ENCODE data around the gene TJP3.
"Not testable (repeated sequence)": the region's sequence is repeated elsewhere in the genome, so short reads cannot be mapped to it uniquely, and the experiment has no call there.

TJP3 gene

DNA sequence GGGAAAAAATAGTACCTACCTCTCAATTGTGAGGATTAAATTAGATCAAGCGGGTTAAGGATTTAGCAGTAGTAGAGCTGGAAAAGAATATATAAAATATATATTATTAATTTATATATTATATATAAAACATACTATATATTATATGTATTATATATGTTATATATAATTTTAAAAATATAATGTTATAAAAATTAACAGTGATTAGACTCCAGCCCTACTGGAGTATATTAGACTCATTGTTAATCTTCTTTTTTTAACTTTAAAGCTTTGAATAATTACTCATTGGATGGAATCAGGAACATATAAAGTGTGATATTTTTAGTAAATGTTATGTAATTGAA lies 53.9 kb downstream of the TJP3 start:
- no peak for DNase-seq (ENCODE audit: low spot score)
- Histone ChIP-seq H3K4me3 (peak overlapping the region; percentile 97), H3K27ac (peak overlapping the region; percentile 95 to 98)
- TF ChIP-seq, protein P1, sequence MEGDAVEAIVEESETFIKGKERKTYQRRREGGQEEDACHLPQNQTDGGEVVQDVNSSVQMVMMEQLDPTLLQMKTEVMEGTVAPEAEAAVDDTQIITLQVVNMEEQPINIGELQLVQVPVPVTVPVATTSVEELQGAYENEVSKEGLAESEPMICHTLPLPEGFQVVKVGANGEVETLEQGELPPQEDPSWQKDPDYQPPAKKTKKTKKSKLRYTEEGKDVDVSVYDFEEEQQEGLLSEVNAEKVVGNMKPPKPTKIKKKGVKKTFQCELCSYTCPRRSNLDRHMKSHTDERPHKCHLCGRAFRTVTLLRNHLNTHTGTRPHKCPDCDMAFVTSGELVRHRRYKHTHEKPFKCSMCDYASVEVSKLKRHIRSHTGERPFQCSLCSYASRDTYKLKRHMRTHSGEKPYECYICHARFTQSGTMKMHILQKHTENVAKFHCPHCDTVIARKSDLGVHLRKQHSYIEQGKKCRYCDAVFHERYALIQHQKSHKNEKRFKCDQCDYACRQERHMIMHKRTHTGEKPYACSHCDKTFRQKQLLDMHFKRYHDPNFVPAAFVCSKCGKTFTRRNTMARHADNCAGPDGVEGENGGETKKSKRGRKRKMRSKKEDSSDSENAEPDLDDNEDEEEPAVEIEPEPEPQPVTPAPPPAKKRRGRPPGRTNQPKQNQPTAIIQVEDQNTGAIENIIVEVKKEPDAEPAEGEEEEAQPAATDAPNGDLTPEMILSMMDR (IDR thresholded peaks at IDR 0.05): no peak

DNA sequence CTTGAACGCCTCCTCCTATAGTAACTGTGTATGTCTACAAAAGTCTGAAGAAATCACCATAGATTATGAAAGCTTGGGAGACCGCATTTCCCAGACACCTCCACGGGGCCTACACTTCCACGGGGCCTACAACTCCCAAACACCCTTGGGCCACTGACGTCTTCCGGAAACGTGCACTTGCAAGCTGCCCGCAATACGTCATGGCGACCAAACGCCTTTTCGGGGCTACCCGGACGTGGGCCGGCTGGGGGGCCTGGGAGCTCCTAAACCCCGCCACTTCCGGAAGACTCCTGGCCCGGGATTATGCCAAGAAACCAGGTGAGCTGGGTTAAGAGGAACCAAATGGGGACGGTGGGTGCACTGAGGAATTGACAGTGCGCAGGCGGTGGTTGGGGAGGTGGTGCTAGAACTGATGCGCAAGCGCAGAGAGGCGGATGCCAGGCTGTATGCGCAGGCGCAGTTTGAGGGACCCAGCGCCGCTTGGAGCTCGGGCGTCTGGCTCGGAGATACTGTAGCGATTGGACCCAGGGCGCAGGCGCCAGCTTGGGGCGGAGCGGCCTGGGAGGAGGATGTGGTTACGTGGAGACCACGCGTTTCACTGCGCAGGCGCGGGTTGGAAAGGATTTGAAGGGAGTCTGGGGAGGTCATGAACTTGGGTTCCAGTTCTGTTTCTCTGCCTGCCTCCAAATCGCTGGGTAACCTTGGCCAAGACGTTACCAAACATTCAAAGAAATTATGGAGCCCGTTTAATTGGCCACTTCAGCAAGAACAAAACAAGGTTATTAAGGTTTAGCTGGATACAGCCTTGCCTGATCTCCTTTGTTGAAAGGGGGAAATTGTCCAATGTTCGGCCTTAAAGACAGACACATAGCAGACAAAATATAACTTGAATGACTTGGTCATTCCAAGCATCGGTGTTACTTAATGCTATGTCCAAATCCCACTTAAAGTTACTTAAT lies 54.6 kb downstream of the TJP3 start, which contains the start of gene MRPL54:
MRPL54 (plus strand) TSS at position 182 of the 959 bp plus-strand sequence; CDS start at position 201, 19 bp downstream.
- DNase-seq (ENCODE audit: low spot score): peak; percentile 99
- Histone ChIP-seq H3K4me3 (peak within 1 kb of the TSS; percentile 97), H3K27ac (peak within 1 kb of the TSS; percentile 95 to 98)
- TF ChIP-seq, protein P1 (IDR thresholded peaks at IDR 0.05): no peak

DNA sequence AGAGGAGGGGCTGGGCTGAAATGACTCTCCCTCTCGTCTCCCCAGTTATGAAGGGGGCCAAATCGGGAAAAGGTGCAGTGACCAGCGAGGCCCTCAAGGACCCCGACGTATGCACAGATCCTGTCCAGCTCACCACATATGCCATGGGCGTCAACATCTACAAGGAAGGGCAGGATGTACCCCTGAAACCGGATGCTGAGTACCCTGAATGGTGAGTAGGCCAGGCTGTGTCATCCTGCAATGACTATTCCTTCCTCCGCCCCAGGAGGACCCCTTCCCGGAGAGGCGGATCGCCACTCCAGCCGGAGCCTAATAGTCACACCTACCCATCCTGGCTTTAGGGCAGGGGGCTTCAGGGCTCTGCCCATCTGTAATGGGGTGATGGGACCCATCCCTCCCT lies 56.9 kb downstream of the TJP3 start:
- no peak overlapping the region for H3K27ac ChIP-seq
- TF ChIP-seq, protein P1 (IDR thresholded peaks at IDR 0.05): no peak
- no peak overlapping the region for H3K4me3 ChIP-seq
- DNase-seq (ENCODE audit: low spot score): no peak

DNA sequence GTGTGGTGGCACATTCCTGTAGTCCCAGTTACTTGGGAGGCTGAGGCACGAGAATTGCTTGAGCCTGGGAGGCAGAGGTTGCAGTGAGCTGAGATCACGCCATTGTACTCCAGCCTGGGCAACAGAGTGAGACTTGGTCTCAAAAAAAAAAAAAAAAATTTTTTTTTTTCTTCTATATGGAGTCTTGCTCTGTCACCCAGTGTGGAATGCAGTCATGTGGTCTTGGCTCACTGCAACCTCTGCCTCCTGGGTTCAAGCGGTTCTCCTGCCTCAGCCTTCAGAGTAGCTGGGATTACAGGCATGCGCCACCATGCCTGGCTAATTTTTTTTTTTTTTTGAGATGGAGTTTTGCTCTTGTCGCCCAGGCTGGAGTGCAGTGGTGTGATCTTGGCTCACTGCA lies 57.6 kb downstream of the TJP3 start:
- DNase-seq (ENCODE audit: low spot score); H3K27ac ChIP-seq; H3K4me3 ChIP-seq: not testable (repeated sequence)

DNA sequence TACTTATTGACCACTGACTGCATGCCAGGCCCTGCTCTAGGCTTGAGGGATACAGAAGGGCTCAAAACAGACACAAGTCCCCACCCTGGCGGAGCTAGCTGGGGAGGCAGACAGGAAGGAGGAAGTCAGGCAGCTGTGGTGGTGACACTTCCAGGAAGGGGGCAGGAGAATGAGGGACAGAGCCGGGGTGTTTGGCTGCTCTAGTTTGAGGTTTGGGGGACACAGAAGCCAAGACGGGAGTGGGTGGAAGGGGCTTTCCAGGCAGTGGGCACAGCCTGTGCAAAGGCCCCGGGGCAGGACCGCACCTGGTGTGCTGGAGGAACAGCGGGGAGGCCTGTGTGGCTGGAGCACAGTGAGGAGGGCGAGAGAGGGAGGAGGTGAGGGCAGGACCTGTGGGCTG lies 58.3 kb downstream of the TJP3 start:
- H3K4me3 ChIP-seq: no peak overlapping the region
- DNase-seq (ENCODE audit: low spot score): no peak
- TF ChIP-seq, protein P1 (IDR thresholded peaks at IDR 0.05): no peak
- no peak overlapping the region for H3K27ac ChIP-seq

DNA sequence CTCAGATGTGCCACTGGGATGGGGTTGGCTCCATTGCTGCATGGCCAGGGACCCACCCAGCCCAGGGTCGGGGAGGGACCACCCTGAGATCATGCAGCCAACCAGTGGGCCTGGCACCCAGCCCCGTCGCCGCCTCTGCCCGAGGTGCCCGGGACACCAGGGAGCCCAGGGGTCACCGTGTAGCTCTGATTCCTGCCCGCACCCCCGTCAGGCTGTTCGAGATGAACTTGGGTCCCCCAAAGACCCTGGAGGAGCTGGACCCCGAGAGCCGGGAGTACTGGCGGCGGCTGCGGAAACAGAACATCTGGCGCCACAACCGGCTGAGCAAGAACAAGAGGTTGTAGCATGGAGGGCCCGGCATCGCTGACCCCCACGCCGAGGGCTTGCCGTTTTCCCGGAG lies 58.9 kb downstream of the TJP3 start:
- Histone ChIP-seq H3K4me3 (no peak overlapping the region), H3K27ac (no peak overlapping the region)
- DNase-seq (ENCODE audit: low spot score): no peak
- TF ChIP-seq, protein P1 (IDR thresholded peaks at IDR 0.05): no peak

DNA sequence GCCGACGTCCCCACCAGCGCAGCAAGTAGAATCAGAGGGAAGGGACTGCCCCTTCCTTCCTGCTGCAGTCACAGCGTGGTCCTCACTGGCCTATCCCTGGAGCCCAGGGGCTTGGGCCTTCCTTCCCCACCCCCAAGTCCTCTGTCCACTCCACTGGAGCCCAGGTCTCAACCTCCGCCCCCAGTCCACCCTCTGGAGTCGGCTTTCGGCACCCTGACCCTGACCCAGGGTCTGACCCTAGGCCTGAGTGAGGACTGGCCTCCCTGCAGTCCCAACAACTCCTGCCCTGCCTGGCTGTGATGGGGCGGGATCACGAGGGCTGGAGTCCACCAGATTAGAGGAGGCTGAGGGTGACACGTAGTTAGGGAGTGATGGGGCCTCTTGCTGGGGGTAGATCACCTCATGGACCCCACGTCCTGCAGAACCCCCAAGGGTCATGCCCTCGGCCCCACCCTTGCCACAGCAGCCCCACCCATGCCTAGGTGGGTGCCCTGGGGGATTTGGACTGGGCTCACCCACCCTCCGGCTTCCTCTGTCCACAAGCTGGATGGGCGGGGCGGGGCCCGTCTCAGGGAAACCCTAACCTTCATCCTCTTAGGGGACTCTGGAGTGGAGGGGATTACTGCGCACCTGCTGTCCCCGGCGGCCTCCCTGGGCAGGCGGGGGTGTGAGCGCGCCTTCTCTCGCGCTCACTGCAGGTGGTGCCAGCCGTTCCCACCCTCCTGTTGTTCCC lies 60.0 kb downstream of the TJP3 start:
- H3K4me3 ChIP-seq: no peak overlapping the region
- TF ChIP-seq, protein P1 (IDR thresholded peaks at IDR 0.05): no peak
- H3K27ac ChIP-seq: no peak overlapping the region
- no peak for DNase-seq (ENCODE audit: low spot score)

Measured in coronary artery (tissue), 2 donors.